ENCODE data around the gene CLK3. TPM values are rescaled to one million over a fixed set of nuclear protein-coding genes. Genes with fewer than 3 reads are reported as not detected.
A peak's percentile ranks its signal among the peaks of the same experiment; 100 is the strongest.
"Not testable (repeated sequence)": the region's sequence is repeated elsewhere in the genome, so short reads cannot be mapped to it uniquely, and the experiment has no call there.

CLK3 gene
- total and polyA plus RNA-seq, 10 of the 15 experiments (the other 5 are each of a cell fraction or from before 2014, with no cell fraction given), result 3.3 to 169 (median 66.2) TPM

GRCh38 chr15:74657846-74658245 lies 42.2 kb downstream of the CLK3 start (continued):
- no peak for TF ChIP-seq IRF5 (IDR thresholded peaks at IDR 0.05; ENCODE audit: borderline replicate concordance)
- TF ChIP-seq, protein P1, sequence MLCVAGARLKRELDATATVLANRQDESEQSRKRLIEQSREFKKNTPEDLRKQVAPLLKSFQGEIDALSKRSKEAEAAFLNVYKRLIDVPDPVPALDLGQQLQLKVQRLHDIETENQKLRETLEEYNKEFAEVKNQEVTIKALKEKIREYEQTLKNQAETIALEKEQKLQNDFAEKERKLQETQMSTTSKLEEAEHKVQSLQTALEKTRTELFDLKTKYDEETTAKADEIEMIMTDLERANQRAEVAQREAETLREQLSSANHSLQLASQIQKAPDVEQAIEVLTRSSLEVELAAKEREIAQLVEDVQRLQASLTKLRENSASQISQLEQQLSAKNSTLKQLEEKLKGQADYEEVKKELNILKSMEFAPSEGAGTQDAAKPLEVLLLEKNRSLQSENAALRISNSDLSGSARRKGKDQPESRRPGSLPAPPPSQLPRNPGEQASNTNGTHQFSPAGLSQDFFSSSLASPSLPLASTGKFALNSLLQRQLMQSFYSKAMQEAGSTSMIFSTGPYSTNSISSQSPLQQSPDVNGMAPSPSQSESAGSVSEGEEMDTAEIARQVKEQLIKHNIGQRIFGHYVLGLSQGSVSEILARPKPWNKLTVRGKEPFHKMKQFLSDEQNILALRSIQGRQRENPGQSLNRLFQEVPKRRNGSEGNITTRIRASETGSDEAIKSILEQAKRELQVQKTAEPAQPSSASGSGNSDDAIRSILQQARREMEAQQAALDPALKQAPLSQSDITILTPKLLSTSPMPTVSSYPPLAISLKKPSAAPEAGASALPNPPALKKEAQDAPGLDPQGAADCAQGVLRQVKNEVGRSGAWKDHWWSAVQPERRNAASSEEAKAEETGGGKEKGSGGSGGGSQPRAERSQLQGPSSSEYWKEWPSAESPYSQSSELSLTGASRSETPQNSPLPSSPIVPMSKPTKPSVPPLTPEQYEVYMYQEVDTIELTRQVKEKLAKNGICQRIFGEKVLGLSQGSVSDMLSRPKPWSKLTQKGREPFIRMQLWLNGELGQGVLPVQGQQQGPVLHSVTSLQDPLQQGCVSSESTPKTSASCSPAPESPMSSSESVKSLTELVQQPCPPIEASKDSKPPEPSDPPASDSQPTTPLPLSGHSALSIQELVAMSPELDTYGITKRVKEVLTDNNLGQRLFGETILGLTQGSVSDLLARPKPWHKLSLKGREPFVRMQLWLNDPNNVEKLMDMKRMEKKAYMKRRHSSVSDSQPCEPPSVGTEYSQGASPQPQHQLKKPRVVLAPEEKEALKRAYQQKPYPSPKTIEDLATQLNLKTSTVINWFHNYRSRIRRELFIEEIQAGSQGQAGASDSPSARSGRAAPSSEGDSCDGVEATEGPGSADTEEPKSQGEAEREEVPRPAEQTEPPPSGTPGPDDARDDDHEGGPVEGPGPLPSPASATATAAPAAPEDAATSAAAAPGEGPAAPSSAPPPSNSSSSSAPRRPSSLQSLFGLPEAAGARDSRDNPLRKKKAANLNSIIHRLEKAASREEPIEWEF (IDR thresholded peaks at IDR 0.05; ENCODE audit: insufficient replicate concordance, low read depth, low read length), result no peak

- peak; percentile 56 for TF ChIP-seq ZBTB40 (IDR thresholded peaks at IDR 0.05; ENCODE audit: borderline replicate concordance)
- 87% methylated on average over 8 of the region's 8 CpGs for WGBS (ENCODE audit: insufficient coverage, insufficient replicate concordance, low lambda C conversion rate, missing lambda C conversion rate)
- H3K4me2 ChIP-seq (ENCODE audit: control insufficient read depth, insufficient read depth); ATAC-seq; CTCF ChIA-PET; DNase-seq (ENCODE audit: low read depth, low spot score); H3K79me2 ChIP-seq (ENCODE audit: control insufficient read depth, insufficient read depth, low read length); H3K4me3 ChIP-seq; H3K4me1 ChIP-seq (ENCODE audit: control insufficient read depth, insufficient read depth, low read length); H3K27me3 ChIP-seq (replicated peaks in 1 of 2; ENCODE audit: control insufficient read depth in 2 of 2, insufficient read depth in 2 of 2, low read length in 1 of 2); RAD21 ChIA-PET (ENCODE audit: unreplicated experiment); POLR2A ChIA-PET; H2AFZ ChIP-seq (ENCODE audit: control insufficient read depth, low read depth, low read length); H3K27ac ChIP-seq (ENCODE audit: control insufficient read depth, insufficient read depth); FAIRE-seq; SMC1A ChIA-PET (ENCODE audit: uncharacterized antibody, unreplicated experiment); H3K9me3 ChIP-seq (replicated peaks; ENCODE audit: control insufficient read depth, insufficient read depth, low read length); intact Hi-C loops (cut with micrococcal nuclease; ENCODE audit: unreplicated experiment); H3K36me3 ChIP-seq (ENCODE audit: control insufficient read depth in 2 of 2, insufficient read depth in 2 of 2, low read length in 1 of 2); BruUV-seq (replicated peaks); in situ Hi-C loops (cut with MboI); H3K9ac ChIP-seq (ENCODE audit: control insufficient read depth, insufficient read depth, low read length); H4K20me1 ChIP-seq (ENCODE audit: control insufficient read depth, insufficient read depth): not testable (repeated sequence)
These were observed 45.6 kb downstream of the CLK3 start for GRCh38 chr15:74661280-74661679.
